Ishikawa (cell line): ENCODE measurements around the gene FSTL3.

Experiments
- CEBPB ChIP-seq: IDR thresholded peaks from 2 replicates; pipeline ENCODE4 v1.6.1; 2012
- EGR1 ChIP-seq: IDR thresholded peaks from 2 replicates; pipeline ENCODE4 v1.6.1; 2012
- EP300 ChIP-seq: IDR thresholded peaks from 2 replicates; pipeline ENCODE4 v1.6.1; 2012; ENCODE audit warnings: borderline replicate concordance
- MAX ChIP-seq: IDR thresholded peaks from 2 replicates; pipeline ENCODE4 v1.6.1; 2012
- NFIC ChIP-seq: IDR thresholded peaks from 2 replicates; pipeline ENCODE4 v1.6.1; 2012
- RAD21 ChIP-seq: IDR thresholded peaks from 2 replicates; pipeline ENCODE4 v1.6.1; 2012; ENCODE audit warnings: low read depth
- TAF1 ChIP-seq: IDR thresholded peaks from 2 replicates; pipeline ENCODE4 v1.6.1; 2012; ENCODE audit warnings: low read depth, mild to moderate bottlenecking
- TCF12 ChIP-seq: IDR thresholded peaks from 2 replicates; pipeline ENCODE4 v1.6.1; 2012; ENCODE audit warnings: low read depth
- TEAD4 ChIP-seq: IDR thresholded peaks from 2 replicates; pipeline ENCODE4 v1.6.1; 2012
- USF1 ChIP-seq: IDR thresholded peaks from 2 replicates; pipeline ENCODE4 v1.6.1; 2012
- YY1 ChIP-seq: IDR thresholded peaks from 2 replicates; pipeline ENCODE4 v1.6.1; 2012; ENCODE audit warnings: low read depth
- ZBTB7A ChIP-seq: IDR thresholded peaks from 2 replicates; pipeline ENCODE4 v1.6.1; 2012; ENCODE audit warnings: low read depth
- TF ChIP-seq, protein P1 (sequence below): IDR thresholded peaks from 2 replicates; pipeline ENCODE4 v1.6.1; 2012; ENCODE audit warnings: low read depth, mild to moderate bottlenecking

GRCh38 chr19:731000-731399 lies 54.8 kb downstream of the FSTL3 start:
- TF ChIP-seq EP300 (no peak), TAF1 (no peak), MAX (no peak), ZBTB7A (no peak), EGR1 (no peak), TCF12 (no peak), YY1 (no peak), NFIC (no peak), CEBPB (no peak), RAD21 (no peak), TEAD4 (no peak), USF1 (no peak)
- TF ChIP-seq, protein P1, sequence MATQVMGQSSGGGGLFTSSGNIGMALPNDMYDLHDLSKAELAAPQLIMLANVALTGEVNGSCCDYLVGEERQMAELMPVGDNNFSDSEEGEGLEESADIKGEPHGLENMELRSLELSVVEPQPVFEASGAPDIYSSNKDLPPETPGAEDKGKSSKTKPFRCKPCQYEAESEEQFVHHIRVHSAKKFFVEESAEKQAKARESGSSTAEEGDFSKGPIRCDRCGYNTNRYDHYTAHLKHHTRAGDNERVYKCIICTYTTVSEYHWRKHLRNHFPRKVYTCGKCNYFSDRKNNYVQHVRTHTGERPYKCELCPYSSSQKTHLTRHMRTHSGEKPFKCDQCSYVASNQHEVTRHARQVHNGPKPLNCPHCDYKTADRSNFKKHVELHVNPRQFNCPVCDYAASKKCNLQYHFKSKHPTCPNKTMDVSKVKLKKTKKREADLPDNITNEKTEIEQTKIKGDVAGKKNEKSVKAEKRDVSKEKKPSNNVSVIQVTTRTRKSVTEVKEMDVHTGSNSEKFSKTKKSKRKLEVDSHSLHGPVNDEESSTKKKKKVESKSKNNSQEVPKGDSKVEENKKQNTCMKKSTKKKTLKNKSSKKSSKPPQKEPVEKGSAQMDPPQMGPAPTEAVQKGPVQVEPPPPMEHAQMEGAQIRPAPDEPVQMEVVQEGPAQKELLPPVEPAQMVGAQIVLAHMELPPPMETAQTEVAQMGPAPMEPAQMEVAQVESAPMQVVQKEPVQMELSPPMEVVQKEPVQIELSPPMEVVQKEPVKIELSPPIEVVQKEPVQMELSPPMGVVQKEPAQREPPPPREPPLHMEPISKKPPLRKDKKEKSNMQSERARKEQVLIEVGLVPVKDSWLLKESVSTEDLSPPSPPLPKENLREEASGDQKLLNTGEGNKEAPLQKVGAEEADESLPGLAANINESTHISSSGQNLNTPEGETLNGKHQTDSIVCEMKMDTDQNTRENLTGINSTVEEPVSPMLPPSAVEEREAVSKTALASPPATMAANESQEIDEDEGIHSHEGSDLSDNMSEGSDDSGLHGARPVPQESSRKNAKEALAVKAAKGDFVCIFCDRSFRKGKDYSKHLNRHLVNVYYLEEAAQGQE, result no peak
